HEK293 (cell line): Measurements from ENCODE around the gene BRCA2.
A peak's percentile ranks its signal among the peaks of the same experiment; 100 is the strongest.

Source experiments
- AEBP2 ChIP-seq: fragments of 450-650 bp; formaldehyde crosslinking; IDR thresholded peaks from 2 replicates; pipeline ENCODE4 v1.5.1; 2016; ENCODE audit warnings: missing biosample characterization, missing genetic modification characterization, borderline replicate concordance
- ELK4 ChIP-seq: IDR thresholded peaks from 2 replicates; pipeline ENCODE4 v1.6.1; 2011; ENCODE audit warnings: mild to moderate bottlenecking, low read depth, low read length, borderline replicate concordance
- GLIS1 ChIP-seq: fragments of 450-650 bp; formaldehyde crosslinking; IDR thresholded peaks from 2 replicates; pipeline ENCODE4 v1.5.1; 2016; ENCODE audit warnings: missing biosample characterization, missing genetic modification characterization
- INSM2 ChIP-seq: fragments of 450-650 bp; formaldehyde crosslinking; IDR thresholded peaks from 2 replicates; pipeline ENCODE4 v1.5.1; 2016; ENCODE audit warnings: missing biosample characterization, missing genetic modification characterization
- PRDM1 ChIP-seq: fragments of 450-650 bp; formaldehyde crosslinking; IDR thresholded peaks from 2 replicates; pipeline ENCODE4; 2016; ENCODE audit warnings: missing biosample characterization, missing genetic modification characterization
- SP2 ChIP-seq: fragments of 450-650 bp; formaldehyde crosslinking; IDR thresholded peaks from 2 replicates; pipeline ENCODE4 v1.5.1; 2016; ENCODE audit warnings: missing biosample characterization, missing genetic modification characterization
- TSHZ1 ChIP-seq: fragments of 450-650 bp; formaldehyde crosslinking; IDR thresholded peaks from 2 replicates; pipeline ENCODE4 v1.5.1; 2016; ENCODE audit warnings: missing biosample characterization, missing genetic modification characterization, borderline replicate concordance
- WT1 ChIP-seq: fragments of 450-650 bp; formaldehyde crosslinking; IDR thresholded peaks from 2 replicates; pipeline ENCODE4 v1.5.1; 2016; ENCODE audit warnings: missing biosample characterization, missing genetic modification characterization
- ZBTB20 ChIP-seq: fragments of 450-650 bp; formaldehyde crosslinking; IDR thresholded peaks from 2 replicates; pipeline ENCODE4 v1.5.1; 2016; ENCODE audit warnings: missing biosample characterization, missing genetic modification characterization
- ZBTB26 ChIP-seq: fragments of 450-650 bp; formaldehyde crosslinking; optimal IDR thresholded peaks from 2 replicates; pipeline ENCODE3; 2016; ENCODE audit warnings: missing biosample characterization, mild to moderate bottlenecking, missing genetic modification characterization
- ZEB2 ChIP-seq: fragments of 450-650 bp; formaldehyde crosslinking; IDR thresholded peaks from 2 replicates; pipeline ENCODE4 v1.5.1; 2016; ENCODE audit warnings: missing biosample characterization, missing genetic modification characterization
- ZFP37 ChIP-seq: fragments of 450-650 bp; formaldehyde crosslinking; IDR thresholded peaks from 2 replicates; pipeline ENCODE4 v1.5.1; 2016; ENCODE audit warnings: missing biosample characterization, missing genetic modification characterization
- ZNF112 ChIP-seq: fragments of 450-650 bp; formaldehyde crosslinking; IDR thresholded peaks from 2 replicates; pipeline ENCODE4 v1.5.0; 2017; ENCODE audit warnings: missing biosample characterization, missing genetic modification characterization
- ZNF146 ChIP-seq: fragments of 450-650 bp; formaldehyde crosslinking; IDR thresholded peaks from 2 replicates; pipeline ENCODE4 v1.5.1; 2016; ENCODE audit warnings: missing biosample characterization, missing genetic modification characterization
- ZNF184 ChIP-seq: fragments of 450-650 bp; IDR thresholded peaks from 2 replicates; pipeline ENCODE4 v1.5.1; 2018; ENCODE audit warnings: missing biosample characterization, mild to moderate bottlenecking, missing genetic modification characterization
- ZNF221 ChIP-seq: fragments of 450-650 bp; formaldehyde crosslinking; IDR thresholded peaks from 2 replicates; pipeline ENCODE4 v1.5.1; 2017; ENCODE audit warnings: missing biosample characterization, missing genetic modification characterization, borderline replicate concordance
- ZNF223 ChIP-seq: fragments of 450-650 bp; formaldehyde crosslinking; IDR thresholded peaks from 2 replicates; pipeline ENCODE4 v1.5.1; 2016; ENCODE audit warnings: missing biosample characterization, missing genetic modification characterization
- ZNF23 ChIP-seq: fragments of 450-650 bp; formaldehyde crosslinking; IDR thresholded peaks from 2 replicates; pipeline ENCODE4 v1.5.1; 2016; ENCODE audit warnings: missing biosample characterization, missing genetic modification characterization, borderline replicate concordance
- ZNF292 ChIP-seq: fragments of 450-650 bp; formaldehyde crosslinking; IDR thresholded peaks from 2 replicates; pipeline ENCODE4 v1.5.1; 2016; ENCODE audit warnings: low read depth, missing biosample characterization, missing genetic modification characterization, borderline replicate concordance
- ZNF335 ChIP-seq: fragments of 450-650 bp; formaldehyde crosslinking; conservative IDR thresholded peaks from 2 replicates; pipeline ENCODE4 v1.5.1; 2016; ENCODE audit warnings: missing biosample characterization, missing genetic modification characterization
- ZNF37A ChIP-seq: fragments of 450-650 bp; IDR thresholded peaks from 2 replicates; pipeline ENCODE4 v1.5.1; 2018; ENCODE audit warnings: missing biosample characterization, missing genetic modification characterization
- ZNF488 ChIP-seq: fragments of 450-650 bp; formaldehyde crosslinking; IDR thresholded peaks from 2 replicates; pipeline ENCODE4 v1.5.1; 2016; ENCODE audit warnings: missing biosample characterization, missing genetic modification characterization
- ZNF510 ChIP-seq: fragments of 450-650 bp; formaldehyde crosslinking; IDR thresholded peaks from 2 replicates; pipeline ENCODE4 v1.5.1; 2018; ENCODE audit warnings: mild to moderate bottlenecking, missing genetic modification characterization, missing biosample characterization; ENCODE audit not compliant: insufficient replicate concordance
- ZNF544 ChIP-seq: fragments of 450-650 bp; formaldehyde crosslinking; IDR thresholded peaks from 2 replicates; pipeline ENCODE4 v1.5.0; 2017; ENCODE audit warnings: missing biosample characterization, missing genetic modification characterization
- ZNF626 ChIP-seq: fragments of 450-650 bp; sonication (Bioruptor Pico); formaldehyde crosslinking; IDR thresholded peaks from 2 replicates; pipeline ENCODE4 v1.5.1; 2018; ENCODE audit warnings: missing biosample characterization, missing genetic modification characterization, inconsistent platforms
- ZNF701 ChIP-seq: fragments of 450-650 bp; formaldehyde crosslinking; IDR thresholded peaks from 2 replicates; pipeline ENCODE4 v1.5.1; 2016; ENCODE audit warnings: missing biosample characterization, missing genetic modification characterization
- ZNF76 ChIP-seq: fragments of 450-650 bp; formaldehyde crosslinking; IDR thresholded peaks from 2 replicates; pipeline ENCODE4; 2016; ENCODE audit warnings: low read depth, missing biosample characterization, missing genetic modification characterization, borderline replicate concordance
- ZNF768 ChIP-seq: fragments of 450-650 bp; formaldehyde crosslinking; IDR thresholded peaks from 2 replicates; pipeline ENCODE4 v1.5.1; 2018; ENCODE audit warnings: missing biosample characterization, mild to moderate bottlenecking, missing genetic modification characterization
- ZNF843 ChIP-seq: fragments of 450-650 bp; formaldehyde crosslinking; IDR thresholded peaks from 2 replicates; pipeline ENCODE4 v1.5.1; 2016; ENCODE audit warnings: missing biosample characterization, missing genetic modification characterization
- ZSCAN23 ChIP-seq: fragments of 450-650 bp; formaldehyde crosslinking; IDR thresholded peaks from 2 replicates; pipeline ENCODE4 v1.5.1; 2016; ENCODE audit warnings: missing biosample characterization, missing genetic modification characterization

BRCA2 gene

GRCh38 chr13:32315238-32316027 lies at the start of gene BRCA2, which contains the start of gene ZAR1L (continued):
- TF ChIP-seq ELK4 (no peak), ZNF488 (tag by site-specific recombination) (no peak), ZNF292 (tag by site-specific recombination) (no peak), ZFP37 (tag by site-specific recombination) (0 out of 2 replicates have a peak, but pooled peaks have one; percentile 79), TSHZ1 (tag by site-specific recombination) (no peak), INSM2 (tag by site-specific recombination) (no peak), ZNF184 (tag by site-specific recombination) (no peak), ZBTB26 (tag by site-specific recombination) (peak; percentile 86), PRDM1 (tag by site-specific recombination) (no peak), ZNF112 (tag by site-specific recombination) (no peak), ZNF843 (peak; percentile 34; the same call in 1 of the 2 replicates), ZNF37A (tag by site-specific recombination) (no peak), ZNF76 (tag by site-specific recombination) (no peak; the same call in 1 of the 2 replicates), WT1 (tag by site-specific recombination) (no peak), ZBTB20 (tag by site-specific recombination) (no peak; the same call in 1 of the 2 replicates), ZNF23 (tag by site-specific recombination) (no peak), ZSCAN23 (no peak), ZNF544 (tag by site-specific recombination) (no peak), ZNF223 (tag by site-specific recombination) (no peak), SP2 (tag by site-specific recombination) (peak; percentile 69), ZNF221 (tag by site-specific recombination) (no peak), ZEB2 (tag by site-specific recombination) (peak; percentile 63; the same call in 1 of the 2 replicates), ZNF626 (tag by site-specific recombination) (no peak), GLIS1 (peak; percentile 41; the same call in 1 of the 2 replicates), ZNF510 (tag by site-specific recombination) (no peak), ZNF701 (tag by site-specific recombination) (no peak), ZNF146 (tag by site-specific recombination) (0 out of 2 replicates have a peak, but pooled peaks have one; percentile 9), ZNF768 (tag by site-specific recombination) (no peak), ZNF335 (tag by site-specific recombination) (peak; percentile 83), AEBP2 (tag by site-specific recombination) (no peak)
